AG04450 (cell line): ENCODE measurements around the gene LRCH1. TPM values are rescaled to one million over a fixed set of nuclear protein-coding genes. Genes with fewer than 3 reads are reported as not detected.

Experiments used
- CTCF ChIA-PET: fragments of 300-600, 350-600 bp; formaldehyde crosslinking; extraction: SDS; loops from one replicate; lab custom pipeline; 2022; ENCODE audit warnings: antibody characterized with exemption, inconsistent platforms; lab: Charles Lee
- POLR2A ChIA-PET: fragments of 350-600 bp; formaldehyde crosslinking; extraction: SDS; loops from one replicate; lab custom pipeline; 2021; ENCODE audit warnings: antibody characterized with exemption, inconsistent platforms; lab: Yijun Ruan, JAX
- DNase-seq: peaks from one replicate; pipeline ENCODE4 v3.0.0-alpha.2; 2011; ENCODE audit warnings: low read depth, low spot score
- H3K27ac ChIP-seq: one replicate; pipeline ENCODE4 v1.5.1; 2012; ENCODE audit warnings: low read depth, low read length, control low read depth
- H3K27me3 ChIP-seq: one replicate; pipeline ENCODE4 v1.6.0; 2012; ENCODE audit warnings: low read length; ENCODE audit not compliant: control insufficient read depth, insufficient read depth
- H3K4me3 ChIP-seq: 2 replicates; pipeline ENCODE4 v1.5.1; 2011; ENCODE audit warnings: mild to moderate bottlenecking, low read depth, low read length, control low read depth
- H3K9me3 ChIP-seq: 2 replicates; pipeline ENCODE4 v1.5.1; 2012; ENCODE audit warnings: low read length; ENCODE audit not compliant: control insufficient read depth, insufficient read depth
- CTCF ChIP-seq: IDR thresholded peaks from 2 replicates; pipeline ENCODE4 v1.5.1; 2011; ENCODE audit warnings: low read depth, low read length, control low read depth, inconsistent platforms
- polyA plus RNA-seq: library from polyadenylated mRNA; depleted of rRNA; stranded (reverse); fragments of >200 nt; gene quantifications from 2 replicates; pipeline ENCODE4 v1.2.3, GENCODE V29; 2011

LRCH1 gene
- polyA plus RNA-seq, 1 experiment, result 17.4 TPM

GRCh38 chr13:46592385-46592784 lies 39.4 kb downstream of the LRCH1 start:
- no peaks in the 10 kb centered on the region for H3K27me3 ChIP-seq
- H3K4me3 ChIP-seq, result no peak overlapping the region
- no peak for TF ChIP-seq CTCF
- H3K27ac ChIP-seq, result no peak overlapping the region
- DNase-seq, result no peak
- ChIA-PET POLR2A (interaction anchor here (0.7 kb wide), 1 partner anchor 1065 kb away, joined by 4 read pairs; no protein-coding TSS in a partner anchor), CTCF (interaction anchor here (0.7 kb wide), 1 partner anchor 10 kb away, joined by 3 read pairs; no protein-coding TSS in a partner anchor)
- no peaks in the 10 kb centered on the region for H3K9me3 ChIP-seq

GRCh38 chr13:46593398-46593797 lies 40.4 kb downstream of the LRCH1 start:
- DNase-seq, result no peak
- H3K27me3 ChIP-seq, result no peaks in the 10 kb centered on the region
- ChIA-PET CTCF (no interaction called here), POLR2A (no interaction called here)
- no peaks in the 10 kb centered on the region for H3K9me3 ChIP-seq
- no peak for TF ChIP-seq CTCF
- H3K27ac ChIP-seq, result no peak overlapping the region
- H3K4me3 ChIP-seq, result no peak overlapping the region

- CTCF ChIA-PET, result interaction anchor here (0.6 to 1.2 kb wide), 2 partner anchors 43 to 97 kb away, joined by 3 to 5 read pairs; no protein-coding TSS in a partner anchor
- no peaks in the 10 kb centered on the region for H3K9me3 ChIP-seq
- no peak overlapping the region for H3K4me3 ChIP-seq
- H3K27me3 ChIP-seq, result no peaks in the 10 kb centered on the region
- no peak for DNase-seq
- no peak overlapping the region for H3K27ac ChIP-seq
- POLR2A ChIA-PET, result interaction anchor here (1.7 kb wide), 1 partner anchor 19 kb away, joined by 6 read pairs; no protein-coding TSS in a partner anchor
- no peak for TF ChIP-seq CTCF
Observed at GRCh38 chr13:46594374-46595078, 41.6 kb downstream of the LRCH1 start.

GRCh38 chr13:46595136-46595884 lies 42.3 kb downstream of the LRCH1 start:
- ChIA-PET POLR2A (interaction anchor here (0.6 to 1.7 kb wide), 2 partner anchors 19 to 49 kb away, joined by 3 to 6 read pairs; no protein-coding TSS in a partner anchor), CTCF (interaction anchor here (1.2 kb wide), 1 partner anchor 44 kb away, joined by 5 read pairs; no protein-coding TSS in a partner anchor)
- H3K9me3 ChIP-seq, result no peaks in the 10 kb centered on the region
- DNase-seq, result no peak
- no peak overlapping the region for H3K4me3 ChIP-seq
- H3K27ac ChIP-seq, result no peak overlapping the region
- H3K27me3 ChIP-seq, result no peaks in the 10 kb centered on the region
- TF ChIP-seq CTCF, result no peak

- TF ChIP-seq CTCF, result no peak
- Histone ChIP-seq H3K27me3 (no peaks in the 10 kb centered on the region), H3K4me3 (no peak overlapping the region), H3K9me3 (no peaks in the 10 kb centered on the region), H3K27ac (no peak overlapping the region)
- no peak for DNase-seq
- CTCF ChIA-PET, result no interaction called here
- POLR2A ChIA-PET, result interaction anchor here (0.6 to 1.7 kb wide), 2 partner anchors 20 to 48 kb away, joined by 3 to 6 read pairs; no protein-coding TSS in a partner anchor
Observed at GRCh38 chr13:46595885-46596275, 42.9 kb downstream of the LRCH1 start.
